ENCODE results near the gene CAP2.

DNA sequence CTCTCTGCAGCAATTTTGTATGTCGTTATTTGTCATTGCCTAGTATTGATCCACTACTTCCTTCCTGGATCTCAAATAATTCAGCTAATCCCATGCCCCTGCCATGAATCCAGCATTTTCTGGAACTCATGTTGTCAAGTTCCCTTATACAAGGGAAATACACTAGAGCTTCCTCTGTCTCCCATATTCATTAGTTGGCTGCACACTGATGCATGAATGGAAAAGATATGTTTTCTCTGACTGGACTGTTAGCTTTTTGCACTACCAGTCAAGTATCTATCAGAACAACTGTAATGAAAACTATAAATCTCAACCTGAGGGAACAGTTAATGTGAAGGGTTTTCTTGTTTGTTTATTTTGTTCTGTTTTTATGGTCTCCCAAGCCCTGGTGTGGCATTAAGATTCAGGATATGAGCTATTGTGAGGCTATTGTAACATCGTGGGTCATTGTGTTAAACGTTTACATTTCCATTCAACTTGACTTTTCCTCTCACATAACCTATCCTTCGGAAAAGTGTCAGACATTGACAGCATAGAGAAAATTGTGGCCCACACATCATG is 104.2 kb downstream of the CAP2 start:
- TF ChIP-seq, protein P1, sequence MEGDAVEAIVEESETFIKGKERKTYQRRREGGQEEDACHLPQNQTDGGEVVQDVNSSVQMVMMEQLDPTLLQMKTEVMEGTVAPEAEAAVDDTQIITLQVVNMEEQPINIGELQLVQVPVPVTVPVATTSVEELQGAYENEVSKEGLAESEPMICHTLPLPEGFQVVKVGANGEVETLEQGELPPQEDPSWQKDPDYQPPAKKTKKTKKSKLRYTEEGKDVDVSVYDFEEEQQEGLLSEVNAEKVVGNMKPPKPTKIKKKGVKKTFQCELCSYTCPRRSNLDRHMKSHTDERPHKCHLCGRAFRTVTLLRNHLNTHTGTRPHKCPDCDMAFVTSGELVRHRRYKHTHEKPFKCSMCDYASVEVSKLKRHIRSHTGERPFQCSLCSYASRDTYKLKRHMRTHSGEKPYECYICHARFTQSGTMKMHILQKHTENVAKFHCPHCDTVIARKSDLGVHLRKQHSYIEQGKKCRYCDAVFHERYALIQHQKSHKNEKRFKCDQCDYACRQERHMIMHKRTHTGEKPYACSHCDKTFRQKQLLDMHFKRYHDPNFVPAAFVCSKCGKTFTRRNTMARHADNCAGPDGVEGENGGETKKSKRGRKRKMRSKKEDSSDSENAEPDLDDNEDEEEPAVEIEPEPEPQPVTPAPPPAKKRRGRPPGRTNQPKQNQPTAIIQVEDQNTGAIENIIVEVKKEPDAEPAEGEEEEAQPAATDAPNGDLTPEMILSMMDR (conservative IDR thresholded peaks at IDR 0.05), result no peak
- no peak for TF ChIP-seq ZFX (IDR thresholded peaks at IDR 0.05)
